Ascending aorta (tissue), 2 donors: Measurements from ENCODE around the gene PPP6R3. TPM values are rescaled to one million over a fixed set of nuclear protein-coding genes. Genes with fewer than 3 reads are reported as not detected.
"Not testable (repeated sequence)": the region's sequence is repeated elsewhere in the genome, so short reads cannot be mapped to it uniquely, and the experiment has no call there.

Experiments used
- DNase-seq, 2 donors: peaks; one replicate each; pipeline ENCODE4 v3.0.0-alpha.2; 2019; ENCODE audit warnings: low spot score in 2 of 2
- H3K27ac ChIP-seq, 2 donors: fragments of 200-600 bp; sonication (generic); one replicate each; pipeline ENCODE4 v1.5.1; 2016 to 2017; ENCODE audit warnings: mild to moderate bottlenecking in 1 of 2
- H3K27me3 ChIP-seq: fragments of 200-600 bp; sonication (generic); one replicate; pipeline ENCODE4 v1.5.1; 2017
- H3K36me3 ChIP-seq, 2 donors: fragments of 200-600 bp; sonication (generic); one replicate each; pipeline ENCODE4 v1.5.1; 2016
- H3K4me1 ChIP-seq, 2 donors: fragments of 200-600 bp; sonication (generic); one replicate each; pipeline ENCODE4 v1.5.1; 2016 to 2017; ENCODE audit warnings: mild to moderate bottlenecking in 1 of 2
- H3K4me3 ChIP-seq, 2 donors: fragments of 200-600 bp; sonication (generic); one replicate each; pipeline ENCODE4 v1.5.1; 2016 to 2017; ENCODE audit warnings: mild to moderate bottlenecking in 1 of 2
- H3K9me3 ChIP-seq, 2 donors: fragments of 200-600 bp; sonication (generic); one replicate each; pipeline ENCODE4 v1.5.1; 2016
- intact Hi-C: fragments of 100-400 bp; cut with DNase I; formaldehyde crosslinking; loops from one replicate; pipeline ENCODE4 v1.15.1; 2023
- total RNA-seq: library from RNA; depleted of rRNA; stranded (reverse); fragments of >200 nt; gene quantifications from one replicate; pipeline ENCODE4 v1.1.0, GENCODE V29; 2016
- TF ChIP-seq, protein P1 (sequence below), 3 experiments: fragments of 200-600 bp in 2 of 3; fragments of 450-650 bp in 1 of 3; sonication (generic) in 2 of 3; IDR thresholded peaks; one replicate each; pipeline ENCODE4 v1.5.1; 2016 to 2019; ENCODE audit warnings: antibody characterized with exemption in 3 of 3, mild to moderate bottlenecking in 1 of 3, moderate library complexity in 1 of 3

The PPP6R3 gene
- total RNA-seq, 1 donor from 2014 or later = 94.7 TPM

DNA sequence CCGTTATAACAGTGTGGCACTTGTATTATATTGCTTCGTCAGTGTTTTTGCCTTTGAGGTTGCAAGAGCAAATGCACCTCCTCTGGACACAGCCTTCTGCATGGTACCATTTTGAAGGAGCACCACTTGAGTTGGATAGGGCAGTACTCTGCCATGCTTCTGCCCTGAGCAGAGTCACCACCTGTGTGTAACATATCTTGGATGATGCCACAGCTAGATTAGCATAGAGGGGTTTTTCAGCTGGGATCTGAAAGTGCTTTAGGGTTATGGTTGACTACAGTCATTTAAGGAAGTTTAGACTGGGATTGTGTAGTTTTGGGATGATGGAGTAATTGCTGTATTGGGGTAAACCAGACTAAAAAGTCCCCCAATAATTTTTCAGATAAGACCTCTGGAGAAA lies 78.8 kb downstream of the PPP6R3 start:
- intact Hi-C loops = no loop called here
- TF ChIP-seq, protein P1, sequence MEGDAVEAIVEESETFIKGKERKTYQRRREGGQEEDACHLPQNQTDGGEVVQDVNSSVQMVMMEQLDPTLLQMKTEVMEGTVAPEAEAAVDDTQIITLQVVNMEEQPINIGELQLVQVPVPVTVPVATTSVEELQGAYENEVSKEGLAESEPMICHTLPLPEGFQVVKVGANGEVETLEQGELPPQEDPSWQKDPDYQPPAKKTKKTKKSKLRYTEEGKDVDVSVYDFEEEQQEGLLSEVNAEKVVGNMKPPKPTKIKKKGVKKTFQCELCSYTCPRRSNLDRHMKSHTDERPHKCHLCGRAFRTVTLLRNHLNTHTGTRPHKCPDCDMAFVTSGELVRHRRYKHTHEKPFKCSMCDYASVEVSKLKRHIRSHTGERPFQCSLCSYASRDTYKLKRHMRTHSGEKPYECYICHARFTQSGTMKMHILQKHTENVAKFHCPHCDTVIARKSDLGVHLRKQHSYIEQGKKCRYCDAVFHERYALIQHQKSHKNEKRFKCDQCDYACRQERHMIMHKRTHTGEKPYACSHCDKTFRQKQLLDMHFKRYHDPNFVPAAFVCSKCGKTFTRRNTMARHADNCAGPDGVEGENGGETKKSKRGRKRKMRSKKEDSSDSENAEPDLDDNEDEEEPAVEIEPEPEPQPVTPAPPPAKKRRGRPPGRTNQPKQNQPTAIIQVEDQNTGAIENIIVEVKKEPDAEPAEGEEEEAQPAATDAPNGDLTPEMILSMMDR (IDR thresholded peaks at IDR 0.05) = no peak
- peaks cover 14 to 29% of the 10 kb centered on the region in 2 donors for H3K36me3 ChIP-seq
- DNase-seq = no peak
- peaks cover 0 to 10% of the 10 kb centered on the region in 2 donors for H3K4me1 ChIP-seq
- no peaks in the 10 kb centered on the region for H3K9me3 ChIP-seq
- no peak overlapping the region for H3K27ac ChIP-seq
- H3K4me3 ChIP-seq = no peak overlapping the region
- no peaks in the 10 kb centered on the region for H3K27me3 ChIP-seq

DNA sequence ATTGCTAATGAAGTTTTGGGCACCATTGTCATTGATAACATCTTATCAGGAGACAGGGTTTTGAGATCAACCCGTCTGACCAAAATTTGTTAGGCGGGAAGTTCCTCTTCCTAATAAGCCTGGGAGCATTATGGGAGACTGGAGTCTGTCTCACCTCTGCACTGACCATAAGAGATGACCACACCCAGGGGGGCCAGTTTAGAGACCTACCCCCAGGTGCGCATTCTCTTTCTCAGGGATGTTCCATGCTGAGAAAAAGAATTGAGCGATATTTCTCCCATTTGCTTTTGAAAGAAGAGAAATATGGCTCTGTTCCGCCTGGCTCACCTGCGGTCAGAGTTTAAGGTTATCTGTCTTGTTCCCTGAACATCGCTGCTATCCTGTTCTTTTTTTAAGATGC lies 80.0 kb downstream of the PPP6R3 start:
- intact Hi-C loops, H3K4me1 ChIP-seq, H3K4me3 ChIP-seq, H3K9me3 ChIP-seq, H3K27me3 ChIP-seq, DNase-seq, H3K27ac ChIP-seq: not testable (repeated sequence)
- peaks cover 17 to 29% of the 10 kb centered on the region in 2 donors for H3K36me3 ChIP-seq

GRCh38 chr11:68541116-68541515 lies 80.6 kb downstream of the PPP6R3 start:
- TF ChIP-seq, protein P1 (IDR thresholded peaks at IDR 0.05) = no peak
- H3K9me3 ChIP-seq = no peaks in the 10 kb centered on the region
- DNase-seq = no peak
- H3K4me1 ChIP-seq = peaks cover 0 to 5% of the 10 kb centered on the region in 2 donors
- H3K4me3 ChIP-seq = no peak overlapping the region
- H3K36me3 ChIP-seq = peaks cover 19 to 30% of the 10 kb centered on the region in 2 donors
- H3K27ac ChIP-seq = no peak overlapping the region
- intact Hi-C loops = no loop called here
- no peaks in the 10 kb centered on the region for H3K27me3 ChIP-seq

DNA sequence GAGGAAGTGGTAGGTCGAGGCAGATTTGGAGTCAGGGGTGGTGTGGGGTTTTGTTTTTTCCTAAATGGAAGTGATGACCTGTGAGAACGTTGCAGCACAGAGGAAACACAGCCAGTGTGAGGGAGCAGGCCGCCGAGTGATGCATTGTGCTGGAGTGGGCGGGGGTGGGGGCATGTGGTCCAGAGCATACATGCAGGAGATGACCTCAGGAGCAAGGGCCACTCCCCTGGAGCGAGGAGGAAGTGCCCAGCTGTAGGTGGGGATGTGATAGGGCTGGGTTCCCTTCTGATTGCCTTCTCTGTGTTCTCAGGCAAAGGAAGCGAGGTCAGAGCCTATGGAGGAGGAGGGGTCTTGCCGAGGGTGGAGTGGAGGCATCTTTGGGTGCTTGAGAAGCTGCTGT lies 81.4 kb downstream of the PPP6R3 start:
- Histone ChIP-seq H3K36me3 (peaks cover 22 to 36% of the 10 kb centered on the region in 2 donors), H3K4me3 (no peak overlapping the region), H3K27ac (no peak overlapping the region), H3K27me3 (no peaks in the 10 kb centered on the region), H3K4me1 (peaks cover 0 to 5% of the 10 kb centered on the region in 2 donors), H3K9me3 (no peaks in the 10 kb centered on the region)
- intact Hi-C loops = no loop called here
- TF ChIP-seq, protein P1 (IDR thresholded peaks at IDR 0.05) = no peak
- DNase-seq = no peak

DNA sequence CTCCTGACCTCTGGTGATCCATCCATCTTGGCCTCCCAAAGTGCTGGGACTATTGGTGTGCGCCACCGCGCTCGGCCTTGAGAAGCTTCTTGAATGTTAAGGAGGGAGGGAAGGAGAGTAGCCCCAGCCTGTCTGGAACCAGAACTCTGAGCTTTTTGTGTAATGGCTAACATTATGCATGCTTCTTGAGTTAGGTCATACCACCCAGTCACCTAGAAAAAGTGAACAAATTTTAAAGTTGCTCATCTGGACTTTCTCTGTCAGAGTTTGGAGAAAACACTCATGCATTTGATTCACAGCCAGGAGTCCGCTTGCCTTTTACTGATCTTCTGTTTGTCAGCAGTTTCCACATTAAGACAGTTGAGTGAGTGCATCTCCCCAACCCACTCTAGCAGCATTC lies 82.1 kb downstream of the PPP6R3 start:
- Histone ChIP-seq H3K9me3 (no peaks in the 10 kb centered on the region), H3K4me3 (no peak overlapping the region), H3K4me1 (peaks cover 0 to 5% of the 10 kb centered on the region in 2 donors), H3K36me3 (peaks cover 22 to 37% of the 10 kb centered on the region in 2 donors), H3K27ac (peak overlapping the region in 1 of 2 donors; percentile 13), H3K27me3 (no peaks in the 10 kb centered on the region)
- DNase-seq = no peak
- intact Hi-C loops = no loop called here
- TF ChIP-seq, protein P1 (IDR thresholded peaks at IDR 0.05) = no peak

DNA sequence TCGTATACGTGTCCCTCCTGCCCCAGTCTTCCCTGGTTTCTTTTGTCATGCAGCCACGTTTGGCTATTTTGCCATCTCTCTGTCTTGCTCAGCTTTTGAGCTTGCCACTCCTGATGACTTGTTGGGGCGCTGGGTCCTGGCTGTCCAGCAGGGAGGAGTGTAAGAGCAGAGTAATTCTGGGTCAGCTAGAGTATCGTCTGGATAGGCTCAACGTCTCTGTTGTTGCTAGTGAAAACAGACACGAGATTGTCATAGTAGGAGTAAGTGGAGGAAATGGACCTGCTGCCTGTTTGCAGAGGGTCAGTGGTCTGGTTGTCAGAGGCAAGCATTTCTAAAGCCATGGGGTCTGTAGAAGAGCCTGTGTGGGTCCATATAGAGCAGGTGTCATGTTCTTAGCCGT lies 83.0 kb downstream of the PPP6R3 start:
- DNase-seq = no peak
- Histone ChIP-seq H3K4me3 (no peak overlapping the region), H3K36me3 (peaks cover 24 to 40% of the 10 kb centered on the region in 2 donors), H3K27me3 (no peaks in the 10 kb centered on the region), H3K9me3 (no peaks in the 10 kb centered on the region), H3K4me1 (peaks cover 0 to 5% of the 10 kb centered on the region in 2 donors), H3K27ac (no peak overlapping the region)
- TF ChIP-seq, protein P1 (IDR thresholded peaks at IDR 0.05) = no peak
- intact Hi-C loops = no loop called here
